ENCODE results near the gene DIRAS1.

DNA sequence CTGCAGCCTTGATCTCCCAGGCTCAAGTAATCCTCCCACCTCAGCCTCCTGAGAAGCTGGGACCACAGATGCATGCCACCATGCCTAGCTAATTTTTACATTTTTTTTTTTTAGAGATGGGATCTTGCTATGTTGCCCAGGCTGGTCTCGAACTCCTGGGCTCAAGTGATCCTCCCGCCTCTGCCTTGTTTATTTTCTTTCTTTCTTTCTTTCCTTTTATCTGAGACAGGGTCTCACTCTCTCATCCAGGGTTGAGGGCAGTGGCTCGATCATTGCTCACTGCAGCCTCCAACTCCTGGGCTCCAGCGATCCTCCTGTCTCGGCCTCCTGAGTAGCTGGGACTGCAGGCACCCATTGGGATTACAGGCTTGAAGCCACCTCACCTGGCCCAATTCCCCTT, 14.9 kb downstream of the DIRAS1 start:
- no peak for TF ChIP-seq FOS (IDR thresholded peaks at IDR 0.05; ENCODE audit: low read depth, low read length)
- TF ChIP-seq, protein P1, sequence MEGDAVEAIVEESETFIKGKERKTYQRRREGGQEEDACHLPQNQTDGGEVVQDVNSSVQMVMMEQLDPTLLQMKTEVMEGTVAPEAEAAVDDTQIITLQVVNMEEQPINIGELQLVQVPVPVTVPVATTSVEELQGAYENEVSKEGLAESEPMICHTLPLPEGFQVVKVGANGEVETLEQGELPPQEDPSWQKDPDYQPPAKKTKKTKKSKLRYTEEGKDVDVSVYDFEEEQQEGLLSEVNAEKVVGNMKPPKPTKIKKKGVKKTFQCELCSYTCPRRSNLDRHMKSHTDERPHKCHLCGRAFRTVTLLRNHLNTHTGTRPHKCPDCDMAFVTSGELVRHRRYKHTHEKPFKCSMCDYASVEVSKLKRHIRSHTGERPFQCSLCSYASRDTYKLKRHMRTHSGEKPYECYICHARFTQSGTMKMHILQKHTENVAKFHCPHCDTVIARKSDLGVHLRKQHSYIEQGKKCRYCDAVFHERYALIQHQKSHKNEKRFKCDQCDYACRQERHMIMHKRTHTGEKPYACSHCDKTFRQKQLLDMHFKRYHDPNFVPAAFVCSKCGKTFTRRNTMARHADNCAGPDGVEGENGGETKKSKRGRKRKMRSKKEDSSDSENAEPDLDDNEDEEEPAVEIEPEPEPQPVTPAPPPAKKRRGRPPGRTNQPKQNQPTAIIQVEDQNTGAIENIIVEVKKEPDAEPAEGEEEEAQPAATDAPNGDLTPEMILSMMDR (conservative IDR thresholded peaks at IDR 0.05; ENCODE audit: low read depth, low read length) = no peak
- TF ChIP-seq CHD1 (IDR thresholded peaks at IDR 0.05; ENCODE audit: low read depth, low read length) = no peak
- TF ChIP-seq POLR2A (IDR thresholded peaks at IDR 0.05; ENCODE audit: low read depth, low read length) = no peak
- TF ChIP-seq, protein P2, sequence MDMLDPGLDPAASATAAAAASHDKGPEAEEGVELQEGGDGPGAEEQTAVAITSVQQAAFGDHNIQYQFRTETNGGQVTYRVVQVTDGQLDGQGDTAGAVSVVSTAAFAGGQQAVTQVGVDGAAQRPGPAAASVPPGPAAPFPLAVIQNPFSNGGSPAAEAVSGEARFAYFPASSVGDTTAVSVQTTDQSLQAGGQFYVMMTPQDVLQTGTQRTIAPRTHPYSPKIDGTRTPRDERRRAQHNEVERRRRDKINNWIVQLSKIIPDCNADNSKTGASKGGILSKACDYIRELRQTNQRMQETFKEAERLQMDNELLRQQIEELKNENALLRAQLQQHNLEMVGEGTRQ (IDR thresholded peaks at IDR 0.05; ENCODE audit: low read depth, low read length) = no peak
- no peak for TF ChIP-seq RAD21 (IDR thresholded peaks at IDR 0.05; ENCODE audit: low read length)
- no peak for TF ChIP-seq MAZ (IDR thresholded peaks at IDR 0.05; ENCODE audit: borderline replicate concordance, low read depth, low read length)
- TF ChIP-seq RFX5 (IDR thresholded peaks at IDR 0.05; ENCODE audit: low read depth, low read length) = no peak
- no peak for TF ChIP-seq SMC3 (IDR thresholded peaks at IDR 0.05; ENCODE audit: low read depth, low read length)
- no peak for TF ChIP-seq RCOR1 (IDR thresholded peaks at IDR 0.05; ENCODE audit: insufficient replicate concordance, low read length)
- TF ChIP-seq, protein P3, sequence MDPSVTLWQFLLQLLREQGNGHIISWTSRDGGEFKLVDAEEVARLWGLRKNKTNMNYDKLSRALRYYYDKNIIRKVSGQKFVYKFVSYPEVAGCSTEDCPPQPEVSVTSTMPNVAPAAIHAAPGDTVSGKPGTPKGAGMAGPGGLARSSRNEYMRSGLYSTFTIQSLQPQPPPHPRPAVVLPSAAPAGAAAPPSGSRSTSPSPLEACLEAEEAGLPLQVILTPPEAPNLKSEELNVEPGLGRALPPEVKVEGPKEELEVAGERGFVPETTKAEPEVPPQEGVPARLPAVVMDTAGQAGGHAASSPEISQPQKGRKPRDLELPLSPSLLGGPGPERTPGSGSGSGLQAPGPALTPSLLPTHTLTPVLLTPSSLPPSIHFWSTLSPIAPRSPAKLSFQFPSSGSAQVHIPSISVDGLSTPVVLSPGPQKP (IDR thresholded peaks at IDR 0.05; ENCODE audit: borderline replicate concordance, low read depth, low read length) = no peak
- no peak for TF ChIP-seq MAFK (IDR thresholded peaks at IDR 0.05; ENCODE audit: low read depth, low read length)
- TF ChIP-seq MXI1 (IDR thresholded peaks at IDR 0.05; ENCODE audit: borderline replicate concordance, low read depth, low read length) = no peak
- TF ChIP-seq BHLHE40 (IDR thresholded peaks at IDR 0.05; ENCODE audit: low read depth, low read length) = no peak
